Mucosa of descending colon (tissue), 3 donors: ENCODE measurements around the gene ETNK2. TPM values are rescaled to one million over a fixed set of nuclear protein-coding genes. Genes with fewer than 3 reads are reported as not detected.

Source experiments
- ATAC-seq: fragments of 200-7000 bp; cut with Tn5 transposase; one replicate; pipeline ENCODE4 v1.9.1; 2020; ENCODE audit warnings: mild to moderate bottlenecking, moderate library complexity
- DNase-seq, 3 donors: peaks; one replicate each; pipeline ENCODE4 v3.0.0-alpha.2; 2020
- H3K36me3 ChIP-seq: fragments of 200-600 bp; one replicate; pipeline ENCODE4 v1.8.0; 2021; ENCODE audit warnings: low read depth, mild to moderate bottlenecking
- H3K4me1 ChIP-seq: fragments of 200-600 bp; one replicate; pipeline ENCODE4 v1.8.0; 2021; ENCODE audit warnings: low read depth, mild to moderate bottlenecking
- H3K4me3 ChIP-seq: fragments of 200-600 bp; one replicate; pipeline ENCODE4 v1.8.0; 2021; ENCODE audit warnings: mild to moderate bottlenecking
- H3K9me3 ChIP-seq: fragments of 200-600 bp; one replicate; pipeline ENCODE4 v1.8.0; 2021; ENCODE audit warnings: mild to moderate bottlenecking
- intact Hi-C, 2 donors: fragments of 100-400 bp; cut with DNase I in 1 of 2; cut with micrococcal nuclease in 1 of 2; formaldehyde crosslinking; loops; one replicate each; pipeline versions ENCODE4 v1.11.0 to v1.11.1; 2022; cut with DNase I, micrococcal nuclease
- total RNA-seq, 3 donors: library from RNA; stranded (reverse); fragmentation: NEBNext Ultra II Directional in 2 of 3; extraction: Animal tissue kit (Norgen Biotek cat#: 25700) in 2 of 3; gene quantifications; one replicate each; pipeline versions ENCODE4 v1.2.1 to v1.2.4, GENCODE V29; 2021 to 2023
- TF ChIP-seq, protein P1 (sequence below): fragments of 200-600 bp; IDR thresholded peaks from one replicate; pipeline ENCODE4 v1.8.0; 2022; ENCODE audit warnings: antibody characterized with exemption, mild to moderate bottlenecking
- donor health status: DM: no; HTN: no; CAD: no; lungs with moderate emphysema.
- donor health status: DM: no; HTN: no; CAD: no.
- donor health status: DM: no; HTN: yes; CAD: no.

The ETNK2 gene
- total RNA-seq, 3 donors from 2014 or later = 0.20 to 6.8 (median 2.1) TPM

DNA sequence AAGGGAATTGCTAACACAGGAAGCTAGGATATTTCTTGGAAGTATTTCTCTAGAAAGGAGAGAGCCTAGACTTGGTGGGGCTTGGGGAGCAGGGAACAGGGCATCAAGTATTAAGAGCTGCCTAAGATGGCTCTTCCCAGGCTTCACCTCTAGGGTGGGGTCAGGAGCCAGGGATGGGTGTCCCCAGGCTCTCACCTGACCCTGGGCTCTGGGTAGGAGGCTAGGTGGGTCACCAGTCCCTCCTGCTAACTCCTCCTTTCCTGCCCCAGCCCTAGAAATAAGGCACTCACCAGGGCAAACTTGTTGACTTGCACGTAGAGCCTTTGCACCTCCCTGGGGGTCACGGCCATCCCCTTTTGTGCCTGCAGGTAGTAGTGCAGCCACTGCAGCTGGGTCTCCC, 15.0 kb downstream of the ETNK2 start:
- DNase-seq (no peak), ATAC-seq (no peak)
- no peaks in the 10 kb centered on the region for H3K36me3 ChIP-seq
- TF ChIP-seq, protein P1, sequence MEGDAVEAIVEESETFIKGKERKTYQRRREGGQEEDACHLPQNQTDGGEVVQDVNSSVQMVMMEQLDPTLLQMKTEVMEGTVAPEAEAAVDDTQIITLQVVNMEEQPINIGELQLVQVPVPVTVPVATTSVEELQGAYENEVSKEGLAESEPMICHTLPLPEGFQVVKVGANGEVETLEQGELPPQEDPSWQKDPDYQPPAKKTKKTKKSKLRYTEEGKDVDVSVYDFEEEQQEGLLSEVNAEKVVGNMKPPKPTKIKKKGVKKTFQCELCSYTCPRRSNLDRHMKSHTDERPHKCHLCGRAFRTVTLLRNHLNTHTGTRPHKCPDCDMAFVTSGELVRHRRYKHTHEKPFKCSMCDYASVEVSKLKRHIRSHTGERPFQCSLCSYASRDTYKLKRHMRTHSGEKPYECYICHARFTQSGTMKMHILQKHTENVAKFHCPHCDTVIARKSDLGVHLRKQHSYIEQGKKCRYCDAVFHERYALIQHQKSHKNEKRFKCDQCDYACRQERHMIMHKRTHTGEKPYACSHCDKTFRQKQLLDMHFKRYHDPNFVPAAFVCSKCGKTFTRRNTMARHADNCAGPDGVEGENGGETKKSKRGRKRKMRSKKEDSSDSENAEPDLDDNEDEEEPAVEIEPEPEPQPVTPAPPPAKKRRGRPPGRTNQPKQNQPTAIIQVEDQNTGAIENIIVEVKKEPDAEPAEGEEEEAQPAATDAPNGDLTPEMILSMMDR = no peak
- no peaks in the 10 kb centered on the region for H3K9me3 ChIP-seq
- H3K4me3 ChIP-seq = no peak overlapping the region
- intact Hi-C loops = no loop called here
- H3K4me1 ChIP-seq = no peaks in the 10 kb centered on the region

DNA sequence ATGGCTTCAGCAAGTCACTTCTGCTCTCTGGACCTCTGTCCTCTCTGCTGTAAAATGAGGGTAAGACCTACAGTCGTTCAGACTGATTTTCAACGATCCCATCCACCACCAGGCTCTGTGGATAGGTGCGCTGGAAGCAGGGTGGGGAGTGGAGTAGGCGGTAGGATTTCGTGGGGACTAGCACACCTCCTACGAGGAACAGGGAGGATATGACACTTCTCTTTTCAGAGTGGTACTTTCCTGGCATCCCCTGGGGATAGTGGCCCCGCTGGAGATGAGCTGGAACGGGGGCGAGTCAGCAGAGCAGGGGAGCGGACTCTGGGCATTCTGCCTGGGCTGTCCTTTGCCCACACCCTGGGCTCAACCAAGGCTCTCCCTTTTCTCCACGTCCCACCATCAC, 17.7 kb downstream of the ETNK2 start:
- intact Hi-C loops = no loop called here
- TF ChIP-seq, protein P1 = no peak
- no peaks in the 10 kb centered on the region for H3K4me1 ChIP-seq
- no peaks in the 10 kb centered on the region for H3K36me3 ChIP-seq
- no peaks in the 10 kb centered on the region for H3K9me3 ChIP-seq
- DNase-seq = no peak
- ATAC-seq = no peak
- no peak overlapping the region for H3K4me3 ChIP-seq

DNA sequence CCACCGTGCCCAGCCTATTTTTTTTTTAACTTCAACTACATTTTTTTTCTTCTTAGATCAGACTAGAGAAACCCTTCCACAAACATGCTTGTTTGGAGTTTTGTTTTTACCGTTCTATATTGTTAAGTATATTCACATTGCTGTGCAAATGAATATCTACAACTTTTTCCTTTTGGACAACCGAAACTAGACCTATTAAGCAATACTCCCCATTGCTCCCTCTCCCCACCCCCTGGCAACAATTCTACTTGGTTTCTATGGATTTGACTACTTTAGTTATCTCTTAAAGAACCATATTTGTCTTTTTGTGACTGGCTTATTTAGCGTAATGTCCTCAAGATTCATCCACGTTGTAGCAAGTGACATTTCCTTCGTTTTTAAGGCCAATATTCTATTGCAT, 19.1 kb downstream of the ETNK2 start:
- Histone ChIP-seq H3K9me3 (no peaks in the 10 kb centered on the region), H3K36me3 (no peaks in the 10 kb centered on the region), H3K4me3 (no peak overlapping the region), H3K4me1 (no peaks in the 10 kb centered on the region)
- ATAC-seq (no peak), DNase-seq (no peak)
- intact Hi-C loops = no loop called here
- TF ChIP-seq, protein P1 = no peak

DNA sequence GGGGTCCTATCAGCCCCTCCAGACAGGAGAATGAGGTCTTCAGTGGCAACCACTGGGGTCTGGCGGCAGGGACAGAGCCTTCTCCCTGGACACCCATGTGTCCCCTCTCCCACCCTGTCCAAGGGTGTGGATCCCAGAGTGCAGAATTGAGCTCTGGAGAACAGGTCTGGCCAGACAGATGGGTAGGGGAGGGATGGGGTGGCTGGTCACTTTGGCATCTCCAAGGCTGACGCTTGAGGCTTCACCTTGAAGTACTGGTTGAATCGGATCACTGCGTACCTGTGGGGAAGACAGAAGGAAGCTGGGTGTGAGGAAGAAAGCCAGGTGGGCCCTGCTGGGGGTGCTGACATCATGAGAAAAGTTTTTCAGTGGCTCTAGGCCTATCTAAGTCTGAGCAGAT, 19.9 kb downstream of the ETNK2 start:
- Histone ChIP-seq H3K4me3 (no peak overlapping the region), H3K9me3 (no peaks in the 10 kb centered on the region), H3K36me3 (no peaks in the 10 kb centered on the region), H3K4me1 (no peaks in the 10 kb centered on the region)
- intact Hi-C loops = no loop called here
- TF ChIP-seq, protein P1 = no peak
- ATAC-seq (no peak), DNase-seq (no peak)

DNA sequence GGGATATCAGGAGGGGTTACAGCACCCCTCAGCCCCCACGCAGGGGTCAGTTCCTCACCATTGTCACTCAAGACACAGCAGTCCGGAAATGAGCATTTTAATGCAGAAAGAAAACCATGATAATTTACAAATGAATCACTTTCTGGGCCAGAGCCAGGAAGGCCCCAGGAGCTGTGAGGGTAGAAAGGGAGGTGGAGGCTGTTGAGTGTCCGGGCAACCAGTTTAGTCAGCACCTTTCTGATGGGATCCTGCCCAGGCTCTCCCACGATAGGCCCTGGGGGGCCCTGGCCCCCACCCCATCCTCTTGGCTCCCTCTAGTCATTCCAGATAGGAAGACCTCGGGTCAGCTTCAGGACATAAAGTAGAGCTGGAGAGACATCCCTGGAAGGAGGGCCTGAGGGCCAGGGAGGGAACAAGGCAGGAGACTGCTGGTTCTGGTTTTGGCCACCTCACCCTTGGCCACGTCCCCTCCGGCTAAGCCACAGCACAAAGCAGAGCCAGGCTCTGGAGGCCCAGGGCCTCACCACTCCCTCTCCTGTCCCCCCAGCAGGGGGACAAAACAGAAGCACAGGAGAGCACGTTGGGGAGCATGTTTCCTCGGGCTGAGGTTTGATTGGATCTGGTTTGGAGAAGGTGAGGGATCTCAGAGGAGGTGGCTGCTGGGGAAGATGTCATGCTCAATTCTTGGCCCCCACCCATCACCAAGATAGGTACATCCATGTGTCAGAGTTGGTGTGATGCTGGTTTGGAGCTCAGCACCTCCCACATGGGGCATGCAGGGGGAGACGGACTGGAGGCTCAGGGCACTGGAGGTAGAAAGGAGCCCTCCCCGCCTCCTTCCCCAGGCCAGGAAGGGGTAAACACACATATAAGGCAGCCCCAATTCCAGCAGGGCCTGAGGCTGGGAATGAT, 20.6 kb downstream of the ETNK2 start:
- no peaks in the 10 kb centered on the region for H3K36me3 ChIP-seq
- no peak for DNase-seq
- H3K9me3 ChIP-seq = no peaks in the 10 kb centered on the region
- no peak overlapping the region for H3K4me3 ChIP-seq
- H3K4me1 ChIP-seq = no peaks in the 10 kb centered on the region
- ATAC-seq = no peak
- intact Hi-C loops = no loop called here
- TF ChIP-seq, protein P1 = no peak
